OCI-LY3 (cell line): ENCODE measurements around the gene MYO5B.

ENCODE experiments used
- CTCF ChIP-seq: fragments of 200-600, 300-600 bp; sonication (generic); IDR thresholded peaks from 2 replicates; pipeline ENCODE4 v1.5.1; 2014; ENCODE audit warnings: antibody characterized with exemption, low read length, low read depth
- EZH2phosphoT487 ChIP-seq: fragments of 200-600 bp; shearing (Covaris generic); IDR thresholded peaks from 2 replicates; pipeline ENCODE4 v1.6.1; 2018; ENCODE audit warnings: antibody characterized with exemption, mixed run types, low read depth

- TF ChIP-seq CTCF, result no peak
- TF ChIP-seq EZH2phosphoT487, result no peak
These were observed 114.6 kb downstream of the MYO5B start for GRCh38 chr18:50080316-50080715.
